Measurements from ENCODE around the gene EFNA5. TPM values are rescaled to one million over a fixed set of nuclear protein-coding genes. Genes with fewer than 3 reads are reported as not detected.

The EFNA5 gene
- total RNA-seq, 4 donors from 2014 or later, result 7.7 to 18.6 (median 9.9) TPM

DNA sequence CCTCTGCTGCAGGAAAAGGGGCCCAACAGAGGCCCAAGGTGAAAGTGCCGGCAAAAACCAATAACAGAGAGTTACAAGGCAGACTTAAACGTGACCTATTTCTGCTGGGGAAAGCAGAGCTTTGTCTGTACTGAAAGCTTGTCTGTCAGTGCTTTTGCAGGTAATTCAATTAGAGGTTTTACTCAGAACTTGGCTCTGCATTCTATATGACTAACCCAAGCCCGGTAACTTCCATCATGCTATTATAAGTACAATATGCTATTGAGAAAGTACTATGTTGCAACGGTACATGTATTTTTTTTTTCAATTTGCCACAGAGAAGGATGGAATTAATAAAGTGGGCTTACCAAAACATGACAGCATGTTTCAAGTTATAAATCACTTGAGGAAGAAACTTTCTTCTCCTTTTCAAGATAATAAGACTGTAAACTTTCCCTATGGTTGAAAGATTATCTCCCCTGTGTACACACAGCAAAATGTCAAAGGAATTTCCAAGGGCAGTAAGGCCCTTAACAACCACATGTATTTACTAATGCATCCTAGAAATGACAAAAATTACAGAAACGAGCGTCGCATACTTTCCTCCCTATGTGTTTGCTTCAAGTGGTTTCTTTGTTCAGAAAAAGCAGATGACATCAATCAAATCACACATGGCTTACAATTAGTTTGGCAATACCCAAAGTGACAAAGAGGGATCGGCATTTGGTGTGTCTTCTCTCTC, 282.4 kb downstream of the EFNA5 start:
- TF ChIP-seq, protein P1, sequence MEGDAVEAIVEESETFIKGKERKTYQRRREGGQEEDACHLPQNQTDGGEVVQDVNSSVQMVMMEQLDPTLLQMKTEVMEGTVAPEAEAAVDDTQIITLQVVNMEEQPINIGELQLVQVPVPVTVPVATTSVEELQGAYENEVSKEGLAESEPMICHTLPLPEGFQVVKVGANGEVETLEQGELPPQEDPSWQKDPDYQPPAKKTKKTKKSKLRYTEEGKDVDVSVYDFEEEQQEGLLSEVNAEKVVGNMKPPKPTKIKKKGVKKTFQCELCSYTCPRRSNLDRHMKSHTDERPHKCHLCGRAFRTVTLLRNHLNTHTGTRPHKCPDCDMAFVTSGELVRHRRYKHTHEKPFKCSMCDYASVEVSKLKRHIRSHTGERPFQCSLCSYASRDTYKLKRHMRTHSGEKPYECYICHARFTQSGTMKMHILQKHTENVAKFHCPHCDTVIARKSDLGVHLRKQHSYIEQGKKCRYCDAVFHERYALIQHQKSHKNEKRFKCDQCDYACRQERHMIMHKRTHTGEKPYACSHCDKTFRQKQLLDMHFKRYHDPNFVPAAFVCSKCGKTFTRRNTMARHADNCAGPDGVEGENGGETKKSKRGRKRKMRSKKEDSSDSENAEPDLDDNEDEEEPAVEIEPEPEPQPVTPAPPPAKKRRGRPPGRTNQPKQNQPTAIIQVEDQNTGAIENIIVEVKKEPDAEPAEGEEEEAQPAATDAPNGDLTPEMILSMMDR (IDR thresholded peaks at IDR 0.05; ENCODE audit: low read depth), result no peak

DNA sequence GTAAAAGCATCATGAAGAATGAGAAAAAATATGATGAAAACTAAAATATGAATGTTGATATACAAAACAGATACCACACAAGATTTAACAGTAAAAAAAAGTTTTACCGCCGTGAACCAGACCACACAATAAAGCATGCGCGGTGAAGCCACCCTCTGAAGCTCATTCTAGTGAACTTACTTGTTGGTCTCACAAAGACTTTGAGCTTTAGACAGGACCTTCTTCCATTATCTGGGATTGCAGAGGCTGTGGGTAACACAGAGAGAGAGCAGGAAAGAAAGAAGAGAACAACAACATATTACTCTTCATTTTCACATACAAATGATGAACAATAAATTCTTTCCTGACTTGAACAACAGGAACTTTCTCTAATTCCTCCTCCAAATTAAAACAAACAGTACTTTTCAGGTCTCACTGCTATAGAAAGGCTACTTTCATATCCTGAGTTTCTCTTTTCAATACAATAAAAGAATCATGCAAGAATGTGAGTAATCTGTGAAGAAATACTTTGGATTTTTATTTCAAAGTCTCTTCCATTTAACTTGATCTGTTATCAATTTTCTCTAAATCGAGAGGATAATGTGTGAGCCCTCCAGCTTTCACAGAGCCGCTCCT, 283.1 kb downstream of the EFNA5 start:
- TF ChIP-seq, protein P1 (IDR thresholded peaks at IDR 0.05; ENCODE audit: low read depth), result no peak

DNA sequence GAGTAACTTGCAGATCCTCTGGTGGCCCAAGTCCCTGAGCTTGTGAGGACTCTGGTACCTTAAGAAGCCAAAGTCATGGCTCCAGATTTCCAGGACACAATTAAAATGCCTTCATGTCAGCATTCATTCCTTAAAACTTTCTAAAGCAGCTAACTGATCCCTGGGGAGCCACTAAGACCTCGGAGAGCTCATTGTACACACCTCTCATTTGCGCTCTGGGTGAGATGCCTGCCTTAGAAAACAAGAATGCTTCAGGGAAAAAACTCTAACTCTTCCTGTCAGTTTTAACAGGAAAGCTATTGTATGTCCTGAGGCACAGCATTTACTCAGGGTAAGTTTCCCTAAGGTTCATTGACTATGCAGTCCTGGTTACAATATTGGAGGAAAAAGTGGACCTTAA, 285.0 kb downstream of the EFNA5 start:
- TF ChIP-seq, protein P1 (IDR thresholded peaks at IDR 0.05; ENCODE audit: low read depth), result no peak

DNA sequence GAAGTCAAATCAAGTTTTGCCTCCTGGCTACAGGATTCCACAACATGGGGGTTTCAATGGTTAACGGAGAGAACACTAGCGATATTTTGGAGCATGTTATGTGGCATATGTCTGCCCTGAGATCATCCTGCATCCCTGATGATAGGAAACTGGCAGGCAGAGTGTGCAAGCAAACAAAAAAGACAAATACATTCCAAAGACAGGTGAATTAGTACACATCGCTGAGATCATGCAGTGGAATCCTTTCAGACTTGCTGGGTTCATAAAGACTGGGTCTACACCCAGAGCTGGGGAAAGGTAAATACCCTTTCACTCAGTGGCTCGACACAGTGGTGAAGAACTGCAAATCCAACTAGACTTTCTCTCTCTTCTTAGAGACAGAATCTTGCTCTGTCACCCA, 286.5 kb downstream of the EFNA5 start:
- TF ChIP-seq, protein P1 (IDR thresholded peaks at IDR 0.05; ENCODE audit: low read depth), result no peak

DNA sequence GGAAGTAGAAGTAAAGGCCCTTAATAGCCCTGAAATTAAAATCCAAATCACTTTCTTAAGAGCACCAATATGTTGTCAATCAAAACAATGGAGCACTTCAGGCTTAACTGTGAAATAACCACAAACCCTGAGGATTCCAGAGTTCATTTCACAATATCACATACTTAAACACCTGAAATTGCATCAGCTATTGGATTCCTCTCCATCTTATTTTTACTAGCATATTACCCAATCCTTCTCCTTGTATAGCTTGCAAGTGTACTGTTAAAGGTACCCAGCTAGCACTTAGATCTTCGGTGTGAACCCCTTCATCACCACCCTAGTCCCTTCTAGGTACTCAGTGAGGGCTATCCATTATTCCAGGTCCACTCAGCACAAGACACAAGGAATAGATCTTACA, 287.3 kb downstream of the EFNA5 start:
- TF ChIP-seq, protein P1 (IDR thresholded peaks at IDR 0.05; ENCODE audit: low read depth), result no peak

DNA sequence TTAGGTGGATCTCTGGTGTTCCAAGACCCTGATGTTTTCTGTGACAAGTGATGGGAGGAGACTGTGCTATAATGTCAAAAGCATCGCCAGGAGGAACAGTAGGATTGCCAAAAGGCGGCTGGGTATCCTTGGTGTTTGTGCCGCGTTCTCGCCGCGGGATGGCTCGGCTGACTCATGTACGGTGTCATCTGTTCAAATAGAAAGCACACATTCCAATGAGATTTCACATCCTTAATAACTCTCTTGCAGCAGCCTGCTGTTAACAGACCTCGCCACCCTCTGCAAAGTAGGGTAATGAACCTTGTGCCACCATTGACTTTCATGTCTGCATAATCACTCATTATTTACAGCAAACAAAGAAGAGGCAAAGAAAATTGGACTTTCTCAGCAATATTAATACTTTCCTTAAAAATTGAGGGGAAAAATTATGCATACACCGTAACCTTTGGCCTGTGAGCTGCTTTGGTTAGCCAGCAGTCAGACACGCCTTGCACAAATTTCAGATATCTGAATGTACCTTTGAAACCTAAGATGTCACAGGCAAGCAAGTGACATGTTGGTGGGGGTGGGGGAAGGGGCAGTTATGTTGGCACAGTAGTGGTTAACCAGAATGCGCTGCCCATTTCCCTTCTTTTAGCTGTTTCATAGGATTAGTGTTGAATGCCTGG, 289.4 kb downstream of the EFNA5 start:
- TF ChIP-seq, protein P1 (IDR thresholded peaks at IDR 0.05; ENCODE audit: low read depth), result no peak

DNA sequence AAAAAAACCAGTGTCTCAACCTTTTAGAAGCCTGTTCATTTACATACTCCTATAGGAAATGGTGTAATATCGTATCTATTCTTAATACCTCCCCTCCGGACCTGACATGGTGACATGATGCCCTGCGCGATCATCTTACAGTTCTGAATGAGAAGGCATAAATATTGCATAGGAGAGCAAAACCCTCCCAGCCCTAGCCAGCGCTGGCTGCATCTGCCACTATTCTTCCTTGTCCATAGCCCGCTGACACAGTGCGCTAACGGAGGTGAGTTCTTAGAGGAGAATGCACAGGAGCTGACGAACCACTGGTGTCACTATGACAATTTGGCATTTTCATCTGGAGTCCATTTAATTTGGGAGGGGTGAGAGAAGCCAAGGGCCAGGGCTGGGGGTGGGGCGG, 290.1 kb downstream of the EFNA5 start:
- TF ChIP-seq, protein P1 (IDR thresholded peaks at IDR 0.05; ENCODE audit: low read depth), result no peak
